Measurements from ENCODE around the gene PKDREJ. TPM values are rescaled to one million over a fixed set of nuclear protein-coding genes. Genes with fewer than 3 reads are reported as not detected.

The PKDREJ gene
- total and polyA plus RNA-seq, 7 donors, result under 0.01 to 0.36 (median 0.24) TPM; not detected in 3

GRCh38 chr22:46238541-46238940 is 24.6 kb downstream of the PKDREJ start:
- no peaks in the 10 kb centered on the region for H3K27me3 ChIP-seq
- H3K36me3 ChIP-seq, result peaks cover 0 to 35% (median 0%) of the 10 kb centered on the region in 4 donors
- DNase-seq, result no peak
- 93% methylated on average over 16 of the region's 16 CpGs for WGBS, 2 donors
- TF ChIP-seq CTCF (IDR thresholded peaks at IDR 0.05) (no peak), POLR2AphosphoS5 (IDR thresholded peaks at IDR 0.05) (no peak), POLR2A (IDR thresholded peaks at IDR 0.05) (no peak), EP300 (IDR thresholded peaks at IDR 0.05) (no peak)
- no peak overlapping the region for H3K4me3 ChIP-seq
- intact Hi-C loops (cut with DNase I), result no loop called here
- peak overlapping the region; percentile 53 to 75 (median 74) for H3K27ac ChIP-seq
- H3K9me3 ChIP-seq, result no peaks in the 10 kb centered on the region
- H3K4me1 ChIP-seq, result peaks cover 0 to 29% (median 25%) of the 10 kb centered on the region in 4 donors

- 79 to 84% methylated on average over 12 of the region's 12 CpGs for WGBS, 2 donors
- TF ChIP-seq POLR2AphosphoS5 (IDR thresholded peaks at IDR 0.05), result peak in 2 of 4 donors; percentile 14 to 34
- no peak for TF ChIP-seq CTCF (IDR thresholded peaks at IDR 0.05)
- TF ChIP-seq EP300 (IDR thresholded peaks at IDR 0.05), result no peak
- TF ChIP-seq POLR2A (IDR thresholded peaks at IDR 0.05), result no peak
- no peak for DNase-seq
- Histone ChIP-seq H3K4me3 (no peak overlapping the region), H3K27me3 (no peaks in the 10 kb centered on the region), H3K4me1 (peaks cover 0 to 39% (median 28%) of the 10 kb centered on the region in 4 donors), H3K9me3 (no peaks in the 10 kb centered on the region), H3K36me3 (peaks cover 0 to 27% (median 0%) of the 10 kb centered on the region in 4 donors), H3K27ac (peak overlapping the region; percentile 53 to 75 (median 74))
- intact Hi-C loops (cut with DNase I), result no loop called here
Measured at GRCh38 chr22:46237453-46238124, 25.6 kb downstream of the PKDREJ start.

- H3K4me1 ChIP-seq, result peaks cover 0 to 39% (median 28%) of the 10 kb centered on the region in 4 donors
- no peak for DNase-seq
- no peaks in the 10 kb centered on the region for H3K9me3 ChIP-seq
- peaks cover 0 to 32% (median 0%) of the 10 kb centered on the region in 4 donors for H3K36me3 ChIP-seq
- TF ChIP-seq POLR2AphosphoS5 (IDR thresholded peaks at IDR 0.05) (no peak), CTCF (IDR thresholded peaks at IDR 0.05) (no peak), EP300 (IDR thresholded peaks at IDR 0.05) (no peak), POLR2A (IDR thresholded peaks at IDR 0.05) (no peak)
- intact Hi-C loops (cut with DNase I), result no loop called here
- H3K27me3 ChIP-seq, result no peaks in the 10 kb centered on the region
- no peak overlapping the region for H3K4me3 ChIP-seq
- no peak overlapping the region for H3K27ac ChIP-seq
- 92 to 94% methylated on average over 12 of the region's 12 CpGs for WGBS, 2 donors
Measured at GRCh38 chr22:46234969-46235368, 28.2 kb downstream of the PKDREJ start.

- peak overlapping the region; percentile 54 to 66 (median 61) for H3K27ac ChIP-seq
- intact Hi-C loops (cut with DNase I), result no loop called here
- 66 to 84% methylated on average over 9 of the region's 9 CpGs for WGBS, 2 donors
- DNase-seq, result peak; percentile 76
- H3K9me3 ChIP-seq, result no peaks in the 10 kb centered on the region
- H3K36me3 ChIP-seq, result peaks cover 0 to 21% (median 0%) of the 10 kb centered on the region in 4 donors
- peaks cover 0 to 28% (median 18%) of the 10 kb centered on the region in 4 donors for H3K4me1 ChIP-seq
- H3K27me3 ChIP-seq, result no peaks in the 10 kb centered on the region
- no peak overlapping the region for H3K4me3 ChIP-seq
- TF ChIP-seq POLR2AphosphoS5 (IDR thresholded peaks at IDR 0.05) (peak in 1 of 4 donors; percentile 28), EP300 (IDR thresholded peaks at IDR 0.05) (no peak)
Measured at GRCh38 chr22:46233231-46233630, 29.9 kb downstream of the PKDREJ start.

GRCh38 chr22:46230262-46230901 is 32.8 kb downstream of the PKDREJ start:
- no peak overlapping the region for H3K27ac ChIP-seq
- H3K36me3 ChIP-seq, result peaks cover 0 to 18% (median 0%) of the 10 kb centered on the region in 4 donors
- intact Hi-C loops (cut with DNase I), result no loop called here
- 79 to 91% methylated on average over 13 of the region's 13 CpGs for WGBS, 2 donors
- H3K4me1 ChIP-seq, result peaks cover 0 to 14% (median 9%) of the 10 kb centered on the region in 4 donors
- TF ChIP-seq CTCF (IDR thresholded peaks at IDR 0.05), result no peak
- no peak for TF ChIP-seq POLR2AphosphoS5 (IDR thresholded peaks at IDR 0.05)
- TF ChIP-seq POLR2A (IDR thresholded peaks at IDR 0.05), result no peak
- TF ChIP-seq EP300 (IDR thresholded peaks at IDR 0.05), result no peak
- DNase-seq, result peak; percentile 19
- no peaks in the 10 kb centered on the region for H3K27me3 ChIP-seq
- H3K4me3 ChIP-seq, result no peak overlapping the region
- H3K9me3 ChIP-seq, result no peaks in the 10 kb centered on the region
